ENCODE measurements around the gene MCRIP2. TPM values are rescaled to one million over a fixed set of nuclear protein-coding genes. Genes with fewer than 3 reads are reported as not detected.
"Not testable (repeated sequence)": the region's sequence is repeated elsewhere in the genome, so short reads cannot be mapped to it uniquely, and the experiment has no call there.

MCRIP2 gene
- total RNA-seq, 1 experiment from 2014 or later, result 69.6 TPM

GRCh38 chr16:686459-687260 is 45.0 kb downstream of the MCRIP2 start:
- Histone ChIP-seq H3K27ac (no peak overlapping the region), H3K36me3 (ENCODE audit: low read depth) (no peaks in the 10 kb centered on the region; the same call in 1 of the 2 replicates), H3K4me2 (no peak overlapping the region), H3K27me3 (ENCODE audit: insufficient read depth, low read depth) (no peaks in the 10 kb centered on the region), H3K9me2 (ENCODE audit: insufficient read depth) (no peaks in the 10 kb centered on the region), H3K79me2 (ENCODE audit: low read depth) (peaks cover 34% of the 10 kb centered on the region), H3K9me3 (ENCODE audit: insufficient read depth, low read depth) (no peaks in the 10 kb centered on the region), H3F3A (ENCODE audit: insufficient read depth, low read depth) (peaks cover 36% of the 10 kb centered on the region), H3K4me3 (no peak overlapping the region), H4K20me1 (ENCODE audit: insufficient read depth) (peaks cover 20% of the 10 kb centered on the region), H3K4me1 (replicated peaks; ENCODE audit: insufficient read depth) (peaks cover 43% of the 10 kb centered on the region), H2AFZ (no peak overlapping the region)
- POLR2A ChIA-PET (ENCODE audit: unreplicated experiment), result no interaction called here
- CTCF ChIA-PET, result no interaction called here
- no peak for DNase-seq
- no TSS peak for BruUV-seq (replicated peaks)
- intact Hi-C loops (cut with micrococcal nuclease; ENCODE audit: unreplicated experiment), result no loop called here
- TF ChIP-seq EZH2 (IDR thresholded peaks at IDR 0.05; ENCODE audit: low read depth) (no peak), CTCF (conservative IDR thresholded peaks at IDR 0.05) (no peak)

GRCh38 chr16:687499-687898 is 45.9 kb downstream of the MCRIP2 start:
- H3K9me2 ChIP-seq (ENCODE audit: insufficient read depth), result no peaks in the 10 kb centered on the region
- H3K4me3 ChIP-seq, result no peak overlapping the region
- TF ChIP-seq EZH2 (IDR thresholded peaks at IDR 0.05; ENCODE audit: low read depth) (no peak), CTCF (conservative IDR thresholded peaks at IDR 0.05) (no peak)
- no peaks in the 10 kb centered on the region for H3K9me3 ChIP-seq (ENCODE audit: insufficient read depth, low read depth)
- peaks cover 26% of the 10 kb centered on the region for H3K79me2 ChIP-seq (ENCODE audit: low read depth)
- peaks cover 34% of the 10 kb centered on the region for H3K4me1 ChIP-seq (replicated peaks; ENCODE audit: insufficient read depth)
- CTCF ChIA-PET, result no interaction called here
- no peak overlapping the region for H3K27ac ChIP-seq
- no peaks in the 10 kb centered on the region for H3K36me3 ChIP-seq (ENCODE audit: low read depth)
- peaks cover 11% of the 10 kb centered on the region for H4K20me1 ChIP-seq (ENCODE audit: insufficient read depth)
- no peak overlapping the region for H2AFZ ChIP-seq
- no peaks in the 10 kb centered on the region for H3K27me3 ChIP-seq (ENCODE audit: insufficient read depth, low read depth)
- intact Hi-C loops (cut with micrococcal nuclease; ENCODE audit: unreplicated experiment), result no loop called here
- no peak overlapping the region for H3K4me2 ChIP-seq
- H3F3A ChIP-seq (ENCODE audit: insufficient read depth, low read depth), result peaks cover 34% of the 10 kb centered on the region
- POLR2A ChIA-PET (ENCODE audit: unreplicated experiment), result no interaction called here
- BruUV-seq (replicated peaks), result no TSS peak
- DNase-seq, result no peak

- Histone ChIP-seq H3K4me3 (peak overlapping the region; percentile 99), H3K4me2 (peak overlapping the region; percentile 97), H3K4me1 (replicated peaks; ENCODE audit: insufficient read depth) (peaks cover 26% of the 10 kb centered on the region), H3K36me3 (ENCODE audit: low read depth) (no peaks in the 10 kb centered on the region), H3K27ac (no peak overlapping the region), H3K9me3 (ENCODE audit: insufficient read depth, low read depth) (no peaks in the 10 kb centered on the region), H3F3A (ENCODE audit: insufficient read depth, low read depth) (peaks cover 27% of the 10 kb centered on the region), H2AFZ (peak overlapping the region; percentile 79), H4K20me1 (ENCODE audit: insufficient read depth) (no peaks in the 10 kb centered on the region; the same call in 1 of the 2 replicates), H3K9me2 (ENCODE audit: insufficient read depth) (no peaks in the 10 kb centered on the region), H3K79me2 (ENCODE audit: low read depth) (peaks cover 13% of the 10 kb centered on the region), H3K27me3 (ENCODE audit: insufficient read depth, low read depth) (no peaks in the 10 kb centered on the region)
- ChIA-PET POLR2A (ENCODE audit: unreplicated experiment) (no interaction called here), CTCF (no interaction called here)
- DNase-seq, result no peak
- BruUV-seq (replicated peaks), result no TSS peak
- intact Hi-C loops (cut with micrococcal nuclease; ENCODE audit: unreplicated experiment), result no loop called here
- no peak for TF ChIP-seq CTCF (conservative IDR thresholded peaks at IDR 0.05)
- no peak for TF ChIP-seq EZH2 (IDR thresholded peaks at IDR 0.05; ENCODE audit: low read depth)
These were observed 47.7 kb downstream of the MCRIP2 start for GRCh38 chr16:689175-689897.

- H3K27ac ChIP-seq; CTCF ChIA-PET; H3K36me3 ChIP-seq (ENCODE audit: low read depth); intact Hi-C loops (cut with micrococcal nuclease; ENCODE audit: unreplicated experiment); BruUV-seq (replicated peaks); H3K9me2 ChIP-seq (ENCODE audit: insufficient read depth); H3K9me3 ChIP-seq (ENCODE audit: insufficient read depth, low read depth); H4K20me1 ChIP-seq (ENCODE audit: insufficient read depth); H3K27me3 ChIP-seq (ENCODE audit: insufficient read depth, low read depth); H2AFZ ChIP-seq: not testable (repeated sequence)
- POLR2A ChIA-PET (ENCODE audit: unreplicated experiment), result interaction anchor here (0.7 kb wide), 1 partner anchor 306 kb away, joined by 7 read pairs; no protein-coding TSS in a partner anchor
- Histone ChIP-seq H3K4me3 (0 out of 2 replicates have a peak overlapping the region, but pooled peaks have one; percentile 99), H3K79me2 (ENCODE audit: low read depth) (peaks cover 13% of the 10 kb centered on the region), H3K4me2 (peak overlapping the region; percentile 97), H3K4me1 (replicated peaks; ENCODE audit: insufficient read depth) (peaks cover 18% of the 10 kb centered on the region), H3F3A (ENCODE audit: insufficient read depth, low read depth) (peaks cover 27% of the 10 kb centered on the region)
- DNase-seq, result peak in 1 of 2 experiments; percentile 63
These were observed 49.6 kb downstream of the MCRIP2 start for GRCh38 chr16:691242-691641.
